Subcutaneous abdominal adipose tissue (tissue), 5 donors: Measurements from ENCODE around the gene CXCL13.
A peak's percentile ranks its signal among the peaks of the same experiment; 100 is the strongest.

Experiments used
- H3K27ac ChIP-seq: one replicate; pipeline ENCODE4 v1.7.0; 2013; ENCODE audit warnings: low read depth, mild to moderate bottlenecking, inconsistent platforms, low read length, moderate library complexity
- H3K27me3 ChIP-seq, 5 donors: one replicate each; pipeline ENCODE4 v1.7.0; 2013; ENCODE audit warnings: low read length in 5 of 5, inconsistent platforms in 1 of 5; ENCODE audit not compliant: control insufficient read depth in 5 of 5, insufficient read depth in 4 of 5
- H3K36me3 ChIP-seq, 5 donors: one replicate each; pipeline ENCODE4 v1.7.0; 2013; ENCODE audit warnings: low read length in 5 of 5; ENCODE audit not compliant: control insufficient read depth in 5 of 5, insufficient read depth in 5 of 5
- H3K4me1 ChIP-seq, 5 donors: one replicate each; pipeline ENCODE4 v1.7.0; 2013; ENCODE audit warnings: low read length in 5 of 5, mild to moderate bottlenecking in 3 of 5, moderate library complexity in 1 of 5; ENCODE audit not compliant: control insufficient read depth in 5 of 5, insufficient read depth in 5 of 5
- H3K4me3 ChIP-seq, 5 donors: one replicate each; pipeline ENCODE4 v1.7.0; 2013; ENCODE audit warnings: low read length in 5 of 5, low read depth in 1 of 5
- H3K9ac ChIP-seq, 5 donors: one replicate each; pipeline ENCODE4 v1.7.0; 2013; ENCODE audit warnings: low read length in 5 of 5, mild to moderate bottlenecking in 4 of 5, moderate library complexity in 3 of 5
- H3K9me3 ChIP-seq, 5 donors: one replicate each; pipeline ENCODE4 v1.7.0; 2013; ENCODE audit warnings: low read length in 5 of 5; ENCODE audit not compliant: control insufficient read depth in 5 of 5
- donor health status: healthy.
- donor health status: healthy.
- donor health status: healthy.
- donor health status: healthy.
- donor health status: healthy.

CXCL13 gene

GRCh38 chr4:77600521-77601451, 4.8 kb upstream of the CXCL13 start:
- no peaks in the 10 kb centered on the region for H3K9me3 ChIP-seq

GRCh38 chr4:77601614-77602187, 3.9 kb upstream of the CXCL13 start:
- Histone ChIP-seq H3K9ac (peak overlapping the region in 1 of 5 donors; percentile 39), H3K9me3 (no peaks in the 10 kb centered on the region), H3K27me3 (peaks cover 0 to 5% (median 0%) of the 10 kb centered on the region in 5 donors), H3K4me3 (no peak overlapping the region), H3K4me1 (no peaks in the 10 kb centered on the region), H3K36me3 (no peaks in the 10 kb centered on the region), H3K27ac (no peak overlapping the region)

More at GRCh38 chr4:77600521-77601451, 4.8 kb upstream of the CXCL13 start:
- H3K4me3 ChIP-seq = no peak overlapping the region
- no peaks in the 10 kb centered on the region for H3K36me3 ChIP-seq
- H3K27me3 ChIP-seq = peaks cover 0 to 5% (median 0%) of the 10 kb centered on the region in 5 donors
- no peak overlapping the region for H3K9ac ChIP-seq
- no peak overlapping the region for H3K27ac ChIP-seq
- H3K4me1 ChIP-seq = no peaks in the 10 kb centered on the region

- H3K9me3 ChIP-seq = no peaks in the 10 kb centered on the region
- H3K9ac ChIP-seq = peak overlapping the region in 1 of 5 donors; percentile 35
Measured at GRCh38 chr4:77613267-77613666, 7.6 kb downstream of the CXCL13 start.

GRCh38 chr4:77615153-77615552, 9.5 kb downstream of the CXCL13 start:
- Histone ChIP-seq H3K36me3 (no peaks in the 10 kb centered on the region), H3K9me3 (no peaks in the 10 kb centered on the region), H3K9ac (no peak overlapping the region), H3K27ac (no peak overlapping the region), H3K27me3 (peaks cover 0 to 6% (median 0%) of the 10 kb centered on the region in 5 donors), H3K4me3 (no peak overlapping the region), H3K4me1 (peaks cover 0 to 9% (median 7%) of the 10 kb centered on the region in 5 donors)

More at GRCh38 chr4:77613267-77613666, 7.6 kb downstream of the CXCL13 start:
- Histone ChIP-seq H3K4me1 (peaks cover 0 to 9% (median 6%) of the 10 kb centered on the region in 5 donors), H3K36me3 (no peaks in the 10 kb centered on the region), H3K27ac (no peak overlapping the region), H3K27me3 (peaks cover 0 to 6% (median 0%) of the 10 kb centered on the region in 5 donors), H3K4me3 (peak overlapping the region in 4 of 5 donors; percentile 13 to 51 (median 42))

GRCh38 chr4:77617203-77617602, 11.6 kb downstream of the CXCL13 start:
- Histone ChIP-seq H3K27me3 (peaks cover 0 to 6% (median 0%) of the 10 kb centered on the region in 5 donors), H3K9ac (no peak overlapping the region), H3K9me3 (no peaks in the 10 kb centered on the region), H3K4me1 (peaks cover 0 to 9% (median 7%) of the 10 kb centered on the region in 5 donors), H3K4me3 (no peak overlapping the region), H3K36me3 (no peaks in the 10 kb centered on the region), H3K27ac (no peak overlapping the region)

GRCh38 chr4:77618383-77619241, 13.0 kb downstream of the CXCL13 start:
- Histone ChIP-seq H3K27ac (no peak overlapping the region), H3K9me3 (no peaks in the 10 kb centered on the region), H3K27me3 (peaks cover 0 to 3% (median 0%) of the 10 kb centered on the region in 5 donors), H3K4me1 (peaks cover 0 to 5% (median 2%) of the 10 kb centered on the region in 5 donors), H3K36me3 (no peaks in the 10 kb centered on the region), H3K4me3 (peak overlapping the region in 3 of 5 donors; percentile 17 to 40 (median 32)), H3K9ac (no peak overlapping the region)

- Histone ChIP-seq H3K9ac (no peak overlapping the region), H3K9me3 (no peaks in the 10 kb centered on the region), H3K4me3 (no peak overlapping the region), H3K36me3 (no peaks in the 10 kb centered on the region), H3K27ac (no peak overlapping the region), H3K4me1 (peaks cover 0 to 2% (median 0%) of the 10 kb centered on the region in 5 donors), H3K27me3 (peaks cover 0 to 3% (median 0%) of the 10 kb centered on the region in 5 donors)
Measured at GRCh38 chr4:77619408-77619807, 13.8 kb downstream of the CXCL13 start.

GRCh38 chr4:77621254-77621653, 15.6 kb downstream of the CXCL13 start:
- Histone ChIP-seq H3K27ac (no peak overlapping the region), H3K4me3 (no peak overlapping the region), H3K9ac (no peak overlapping the region), H3K27me3 (peaks cover 0 to 3% (median 0%) of the 10 kb centered on the region in 5 donors), H3K36me3 (no peaks in the 10 kb centered on the region), H3K4me1 (peaks cover 0 to 2% (median 0%) of the 10 kb centered on the region in 5 donors), H3K9me3 (no peaks in the 10 kb centered on the region)

GRCh38 chr4:77623091-77623490, 17.5 kb downstream of the CXCL13 start:
- Histone ChIP-seq H3K4me3 (no peak overlapping the region), H3K9ac (no peak overlapping the region), H3K36me3 (no peaks in the 10 kb centered on the region), H3K9me3 (no peaks in the 10 kb centered on the region), H3K27ac (no peak overlapping the region), H3K27me3 (peaks cover 0 to 3% (median 0%) of the 10 kb centered on the region in 5 donors), H3K4me1 (peaks cover 0 to 2% (median 0%) of the 10 kb centered on the region in 5 donors)
